AG20443 (cell line): ENCODE data around the gene DAPK2.

Experiments used
- DNase-seq: peaks from one replicate; pipeline ENCODE4 v3.0.0; 2012; ENCODE audit warnings: low spot score, mixed read lengths

Gene DAPK2

DNA sequence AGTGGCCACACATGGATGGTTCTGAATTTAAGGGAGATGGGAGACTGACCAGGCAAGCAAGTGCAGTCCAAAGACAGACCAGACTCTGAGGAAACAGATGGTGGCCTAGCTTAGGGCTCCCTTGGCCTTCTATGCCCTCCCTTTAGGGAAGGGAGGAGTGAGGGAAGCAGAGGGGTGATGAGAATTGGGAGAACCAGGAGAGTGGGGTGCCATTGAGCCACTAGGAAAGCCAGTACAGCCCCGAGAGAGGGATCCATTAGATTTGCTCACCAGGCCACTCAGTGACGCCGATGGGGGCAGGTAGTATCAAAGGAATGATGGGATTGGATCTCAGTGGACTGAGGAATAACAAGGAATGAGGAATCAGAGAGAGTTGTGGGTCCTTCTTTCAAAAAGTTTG is 182.1 kb downstream of the DAPK2 start:
- DNase-seq: no peak

DNA sequence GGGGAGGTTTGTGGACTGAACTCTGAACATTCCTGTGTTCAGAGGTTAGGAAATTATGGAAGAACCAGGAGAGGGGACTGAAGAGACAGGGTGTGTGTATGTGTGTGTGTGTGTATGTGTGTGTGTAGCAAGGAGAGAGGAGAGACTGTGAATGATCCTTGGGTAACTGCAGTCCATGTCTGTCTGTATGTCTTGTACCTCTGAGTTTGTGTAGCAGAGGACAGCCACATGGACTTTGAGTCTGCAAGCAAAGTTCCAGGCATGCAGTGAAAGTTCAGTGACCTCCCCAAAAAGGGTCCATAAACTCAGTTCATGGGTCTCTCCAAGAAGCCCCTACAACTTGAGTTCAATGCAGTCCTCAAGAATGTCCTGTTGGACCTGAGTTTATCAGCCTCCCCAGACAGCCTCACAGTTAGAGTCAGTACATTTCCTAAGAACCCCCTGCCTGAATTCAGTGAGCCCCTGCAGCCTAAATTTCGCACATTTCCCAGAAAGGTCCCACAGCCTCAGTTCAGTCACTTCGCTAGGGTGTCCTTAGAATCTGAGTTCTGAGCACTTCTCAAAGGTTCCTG is 184.3 kb downstream of the DAPK2 start:
- DNase-seq: no peak

DNA sequence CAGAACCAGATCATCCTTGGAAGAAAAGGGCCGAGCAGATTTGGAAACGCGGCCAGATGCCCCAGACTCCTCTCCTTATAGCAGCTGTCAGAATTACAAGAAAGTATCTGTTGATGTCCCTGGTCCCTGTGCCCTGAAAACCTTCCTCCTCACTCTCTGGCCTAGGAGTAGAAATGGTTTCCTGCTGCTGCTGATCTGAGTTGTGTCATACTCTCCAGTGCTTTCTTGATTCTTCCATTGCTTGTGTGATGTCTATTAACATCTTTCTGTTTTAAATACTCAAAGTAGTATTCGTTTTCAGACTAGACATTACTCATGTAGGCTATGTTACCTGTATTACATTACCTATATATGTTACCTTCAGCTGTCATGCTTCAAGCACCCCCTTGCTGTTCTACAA is 185.7 kb downstream of the DAPK2 start:
- no peak for DNase-seq

DNA sequence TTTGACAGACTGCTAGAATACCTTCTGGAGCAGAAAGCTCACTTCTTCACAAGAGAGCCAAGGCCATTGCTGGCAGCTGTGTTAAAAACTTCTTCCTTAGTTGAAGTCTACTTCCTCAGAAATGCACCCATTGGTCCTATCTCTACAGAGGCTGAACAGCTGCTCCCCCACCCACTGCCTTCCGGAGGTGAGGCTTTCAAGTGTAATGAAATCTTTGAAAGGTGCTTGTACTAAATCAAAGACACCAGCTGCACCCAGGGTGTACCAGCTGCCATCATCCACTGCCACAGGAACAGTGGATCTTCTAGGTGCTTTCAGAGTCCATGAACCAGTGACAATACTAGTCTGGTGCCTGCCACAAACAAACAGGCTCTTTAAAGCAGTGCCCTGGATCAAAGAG is 186.1 kb downstream of the DAPK2 start:
- DNase-seq: no peak

DNA sequence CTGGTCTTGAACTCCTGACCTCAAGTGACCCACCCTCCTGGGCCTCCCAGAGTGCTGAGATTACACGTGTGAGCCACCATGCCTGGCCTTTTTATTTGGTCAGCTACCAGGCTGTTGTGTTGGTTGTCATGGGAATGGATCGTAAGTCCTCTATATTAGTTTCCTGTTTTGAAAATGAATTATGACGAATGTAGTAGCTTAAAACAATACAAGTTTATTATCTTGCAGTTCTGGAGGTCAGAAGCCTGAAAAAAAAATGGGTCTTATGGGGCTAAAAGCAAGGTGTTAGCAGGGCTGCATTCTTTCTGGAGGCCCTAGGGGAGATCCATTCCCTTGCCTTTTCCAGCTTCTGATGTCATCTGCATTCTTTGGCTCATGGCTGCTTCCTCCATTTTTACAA is 187.4 kb downstream of the DAPK2 start:
- no peak for DNase-seq

DNA sequence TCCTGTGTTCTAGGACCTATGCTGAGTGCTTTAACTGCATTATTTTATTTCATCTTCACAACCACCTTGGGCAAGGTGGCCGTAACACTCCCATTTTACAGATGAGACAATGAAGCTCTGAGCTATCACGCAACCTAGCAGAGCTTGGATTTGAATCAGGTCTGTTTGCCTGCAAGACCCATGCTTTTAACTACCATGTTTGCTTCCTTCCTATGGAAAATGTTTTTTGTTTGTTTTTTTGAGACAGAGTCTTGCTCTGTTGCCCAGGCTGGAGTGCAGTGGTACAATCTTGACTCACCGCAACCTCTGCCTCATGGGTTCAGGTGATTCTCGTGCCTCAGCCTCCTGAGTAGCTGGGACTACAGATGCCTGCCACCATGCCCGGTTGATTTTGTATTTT is 187.8 kb downstream of the DAPK2 start:
- DNase-seq: no peak

DNA sequence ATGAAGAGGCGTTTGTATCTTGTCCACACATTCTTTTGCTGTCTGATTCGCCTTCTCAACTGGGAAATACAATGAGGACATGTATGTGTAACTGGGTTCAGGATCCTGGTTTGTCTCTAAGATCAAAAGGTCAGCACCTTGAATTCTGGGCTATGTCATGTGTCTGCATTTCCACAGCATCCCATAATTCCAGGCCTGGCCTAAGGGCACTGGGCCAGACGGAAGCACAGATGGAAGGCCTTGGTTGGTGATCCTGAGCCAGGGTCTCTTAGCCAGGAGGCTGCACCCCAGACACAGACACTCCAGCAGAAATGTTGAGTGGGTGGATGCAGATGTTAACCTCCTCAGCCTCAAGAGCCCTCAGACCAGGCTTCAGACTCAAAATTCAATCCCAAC is 188.8 kb downstream of the DAPK2 start:
- no peak for DNase-seq
